Measurements from ENCODE around the gene FUS. TPM values are rescaled to one million over a fixed set of nuclear protein-coding genes. Genes with fewer than 3 reads are reported as not detected.

FUS gene
- total RNA-seq (2021) (1,134 and 1,264 TPM in 2 replicates), Bru-seq, nascent RNA (percentile 100 among the genes with signal in this experiment), BruChase-seq, experiment 1, labeled RNA remaining after a 2-hour chase (percentile 100 among the genes with signal in this experiment), BruChase-seq, experiment 2, labeled RNA remaining after a 6-hour chase (percentile 100 among the genes with signal in this experiment)
- long read RNA-seq, full-length matches to known transcripts, result 29 of 1,100 reads
- long read RNA-seq, partial matches to known transcripts, result 1,040 of 1,100 reads
- long read RNA-seq, other reads (novel, unspliced or antisense), result 31 of 1,100 reads

DNA sequence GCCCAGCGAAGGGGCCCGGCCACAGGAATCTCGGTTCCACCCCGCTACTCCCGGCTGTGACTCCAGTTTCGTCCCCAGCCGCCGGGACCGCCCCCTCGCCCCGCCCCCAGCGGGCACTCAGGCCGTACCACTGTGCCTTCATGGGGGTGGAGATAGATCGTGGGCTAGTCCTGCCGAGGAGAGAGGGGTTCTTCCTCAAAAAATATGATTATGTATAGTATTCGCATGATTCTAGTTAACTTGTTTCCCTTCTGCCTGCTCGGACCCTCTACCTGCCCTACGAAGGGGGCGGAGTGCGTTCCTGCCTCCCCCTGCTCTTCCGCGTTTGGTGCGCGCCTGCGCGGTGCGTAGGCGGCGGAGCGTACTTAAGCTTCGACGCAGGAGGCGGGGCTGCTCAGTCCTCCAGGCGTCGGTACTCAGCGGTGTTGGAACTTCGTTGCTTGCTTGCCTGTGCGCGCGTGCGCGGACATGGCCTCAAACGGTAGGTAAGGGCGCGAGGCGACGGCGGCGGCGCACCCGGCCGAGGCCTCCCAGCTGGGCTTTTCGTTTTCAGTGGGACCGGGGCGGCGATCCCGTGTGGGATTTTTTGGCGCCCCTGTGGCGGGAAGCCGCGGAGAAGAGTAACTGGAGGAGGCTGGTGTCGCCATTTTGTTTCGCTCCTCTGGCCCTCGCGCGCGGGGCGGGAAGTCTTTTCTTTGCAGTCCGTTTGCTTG lies at the start of gene FUS:
Gene FUS, plus strand, starts transcription at position 393 of the 713 bp plus-strand sequence. Its CDS starts 76 bp downstream, at position 469.
- ChIA-PET POLR2A (ENCODE audit: low non-redundant PET) (interaction anchor here (0.6 to 1.7 kb wide), 8 partner anchors 10 to 700 kb away, joined by 3 to 10 read pairs (median 4); partner anchors contain the start of genes ARMC5, KAT8, ZNF646 and ZNF668), CTCF (interaction anchor here (0.6 kb wide), 1 partner anchor 859 kb away, joined by 5 read pairs; no protein-coding TSS in a partner anchor)
- H3K27me3 ChIP-seq (replicated peaks; ENCODE audit: insufficient read depth, low read depth, low read length, poor library complexity), result no peaks in the 10 kb centered on the region
- peak; percentile 88 for DNase-seq (ENCODE audit: low spot score)
- no TSS peak for BruUV-seq (replicated peaks)
- H3K36me3 ChIP-seq (ENCODE audit: insufficient read depth, low read length, poor library complexity, severe bottlenecking), result peaks cover 42% of the 10 kb centered on the region
- intact Hi-C loops (cut with micrococcal nuclease; ENCODE audit: unreplicated experiment), result no loop called here
- H3K9me3 ChIP-seq (ENCODE audit: low read depth, low read length, poor library complexity, severe bottlenecking), result no peaks in the 10 kb centered on the region
- H3K27ac ChIP-seq (ENCODE audit: low read depth, low read length, poor library complexity, severe bottlenecking), result peak within 1 kb of the TSS; percentile 100
- H3K4me1 ChIP-seq (ENCODE audit: insufficient read depth, low read length, poor library complexity, severe bottlenecking), result peaks cover 12% of the 10 kb centered on the region
- peak within 1 kb of the TSS; percentile 88 for H3K4me3 ChIP-seq (ENCODE audit: low read depth, low read length, poor library complexity, severe bottlenecking)
- TF ChIP-seq EZH2 (IDR thresholded peaks at IDR 0.05; ENCODE audit: borderline replicate concordance, low read depth, low read length, poor library complexity, severe bottlenecking), result no peak
- TF ChIP-seq, protein P1, sequence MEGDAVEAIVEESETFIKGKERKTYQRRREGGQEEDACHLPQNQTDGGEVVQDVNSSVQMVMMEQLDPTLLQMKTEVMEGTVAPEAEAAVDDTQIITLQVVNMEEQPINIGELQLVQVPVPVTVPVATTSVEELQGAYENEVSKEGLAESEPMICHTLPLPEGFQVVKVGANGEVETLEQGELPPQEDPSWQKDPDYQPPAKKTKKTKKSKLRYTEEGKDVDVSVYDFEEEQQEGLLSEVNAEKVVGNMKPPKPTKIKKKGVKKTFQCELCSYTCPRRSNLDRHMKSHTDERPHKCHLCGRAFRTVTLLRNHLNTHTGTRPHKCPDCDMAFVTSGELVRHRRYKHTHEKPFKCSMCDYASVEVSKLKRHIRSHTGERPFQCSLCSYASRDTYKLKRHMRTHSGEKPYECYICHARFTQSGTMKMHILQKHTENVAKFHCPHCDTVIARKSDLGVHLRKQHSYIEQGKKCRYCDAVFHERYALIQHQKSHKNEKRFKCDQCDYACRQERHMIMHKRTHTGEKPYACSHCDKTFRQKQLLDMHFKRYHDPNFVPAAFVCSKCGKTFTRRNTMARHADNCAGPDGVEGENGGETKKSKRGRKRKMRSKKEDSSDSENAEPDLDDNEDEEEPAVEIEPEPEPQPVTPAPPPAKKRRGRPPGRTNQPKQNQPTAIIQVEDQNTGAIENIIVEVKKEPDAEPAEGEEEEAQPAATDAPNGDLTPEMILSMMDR (conservative IDR thresholded peaks at IDR 0.05; ENCODE audit: low read depth, low read length), result no peak

DNA sequence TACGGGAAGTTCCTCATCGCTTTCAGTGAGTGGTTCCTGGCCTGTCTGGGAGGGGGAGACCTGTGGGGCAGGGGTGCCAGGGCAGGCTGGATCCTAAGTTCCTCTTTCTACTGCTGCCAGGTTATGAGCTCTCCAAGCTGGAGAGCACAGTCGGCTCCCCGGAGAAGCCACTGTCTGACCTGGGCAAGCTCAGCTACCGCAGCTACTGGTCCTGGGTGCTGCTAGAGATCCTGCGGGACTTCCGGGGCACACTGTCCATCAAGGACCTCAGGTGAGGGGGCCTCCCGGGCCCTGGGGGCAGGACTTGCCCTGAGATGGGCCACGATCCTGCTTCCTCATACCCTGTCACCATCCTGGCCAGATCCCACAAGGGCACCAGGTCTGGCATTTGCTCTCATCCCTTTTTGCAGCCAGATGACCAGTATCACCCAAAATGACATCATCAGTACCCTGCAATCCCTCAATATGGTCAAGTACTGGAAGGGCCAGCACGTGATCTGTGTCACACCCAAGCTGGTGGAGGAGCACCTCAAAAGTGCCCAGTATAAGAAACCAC lies 49.5 kb upstream of the FUS start:
- BruUV-seq (replicated peaks), result no TSS peak
- Histone ChIP-seq H3K27me3 (replicated peaks; ENCODE audit: insufficient read depth, low read depth, low read length, poor library complexity) (no peaks in the 10 kb centered on the region), H3K27ac (ENCODE audit: low read depth, low read length, poor library complexity, severe bottlenecking) (no peak overlapping the region), H3K4me3 (ENCODE audit: low read depth, low read length, poor library complexity, severe bottlenecking) (no peak overlapping the region), H3K4me1 (ENCODE audit: insufficient read depth, low read length, poor library complexity, severe bottlenecking) (no peaks in the 10 kb centered on the region), H3K36me3 (ENCODE audit: insufficient read depth, low read length, poor library complexity, severe bottlenecking) (peaks cover 8% of the 10 kb centered on the region), H3K9me3 (ENCODE audit: low read depth, low read length, poor library complexity, severe bottlenecking) (no peaks in the 10 kb centered on the region)
- DNase-seq (ENCODE audit: low spot score), result no peak
- POLR2A ChIA-PET (ENCODE audit: low non-redundant PET), result no interaction called here
- TF ChIP-seq, protein P1 (conservative IDR thresholded peaks at IDR 0.05; ENCODE audit: low read depth, low read length), result no peak
- TF ChIP-seq EZH2 (IDR thresholded peaks at IDR 0.05; ENCODE audit: borderline replicate concordance, low read depth, low read length, poor library complexity, severe bottlenecking), result no peak
- CTCF ChIA-PET, result no interaction called here
- intact Hi-C loops (cut with micrococcal nuclease; ENCODE audit: unreplicated experiment), result no loop called here

DNA sequence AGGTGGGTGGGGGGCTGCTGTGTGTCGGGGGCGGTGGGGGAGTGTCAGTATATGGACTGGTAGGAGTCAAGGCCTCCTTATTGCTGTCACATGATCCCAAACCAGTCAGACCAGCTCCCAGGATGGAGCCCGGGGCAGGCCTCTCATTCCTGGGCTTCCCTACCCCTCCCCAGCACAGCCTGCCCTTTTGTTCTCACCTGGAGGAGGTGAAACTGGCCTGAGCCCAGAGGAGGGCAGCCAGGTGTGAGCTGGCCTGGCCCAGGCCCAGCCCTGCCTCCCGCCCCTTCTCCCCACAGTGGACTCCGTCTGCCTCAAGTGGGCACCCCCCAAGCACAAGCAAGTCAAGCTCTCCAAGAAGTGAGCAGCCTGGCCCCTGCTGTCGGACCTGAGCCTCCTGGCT lies 49.0 kb upstream of the FUS start:
- Histone ChIP-seq H3K9me3 (ENCODE audit: low read depth, low read length, poor library complexity, severe bottlenecking) (no peaks in the 10 kb centered on the region), H3K4me1 (ENCODE audit: insufficient read depth, low read length, poor library complexity, severe bottlenecking) (no peaks in the 10 kb centered on the region), H3K36me3 (ENCODE audit: insufficient read depth, low read length, poor library complexity, severe bottlenecking) (peaks cover 8% of the 10 kb centered on the region), H3K27me3 (replicated peaks; ENCODE audit: insufficient read depth, low read depth, low read length, poor library complexity) (no peaks in the 10 kb centered on the region), H3K4me3 (ENCODE audit: low read depth, low read length, poor library complexity, severe bottlenecking) (no peak overlapping the region), H3K27ac (ENCODE audit: low read depth, low read length, poor library complexity, severe bottlenecking) (no peak overlapping the region)
- intact Hi-C loops (cut with micrococcal nuclease; ENCODE audit: unreplicated experiment), result no loop called here
- CTCF ChIA-PET, result no interaction called here
- POLR2A ChIA-PET (ENCODE audit: low non-redundant PET), result no interaction called here
- DNase-seq (ENCODE audit: low spot score), result no peak
- no peak for TF ChIP-seq EZH2 (IDR thresholded peaks at IDR 0.05; ENCODE audit: borderline replicate concordance, low read depth, low read length, poor library complexity, severe bottlenecking)
- TF ChIP-seq, protein P1 (conservative IDR thresholded peaks at IDR 0.05; ENCODE audit: low read depth, low read length), result no peak
- BruUV-seq (replicated peaks), result no TSS peak

Data from A673 (cell line).